BLaER1 treated with 17β-estradiol and CSF1 and Interleukin-3, amounts not matched to agents 10 nM and 100 nM (cell line): ENCODE measurements around the gene ADGRV1.

Source experiments
- H3K27ac ChIP-seq, 11 experiments: shearing (Covaris generic); formaldehyde crosslinking; 2 replicates each; pipeline ENCODE4 v1.8.1; 2022
- H3K27me3 ChIP-seq, 11 experiments: shearing (Covaris generic); formaldehyde crosslinking; 2 replicates each; pipeline ENCODE4 v1.8.1; 2022
- H3K36me3 ChIP-seq, 11 experiments: shearing (Covaris generic); formaldehyde crosslinking; 2 replicates each; pipeline ENCODE4 v1.8.1; 2022
- H3K4me1 ChIP-seq, 10 experiments: shearing (Covaris generic); formaldehyde crosslinking; 2 replicates each; pipeline ENCODE4 v1.8.1; 2022
- H3K4me2 ChIP-seq, 11 experiments: shearing (Covaris generic); formaldehyde crosslinking; 2 replicates each; pipeline ENCODE4 v1.8.1; 2022
- H3K4me3 ChIP-seq, 10 experiments: shearing (Covaris generic); formaldehyde crosslinking; 2 replicates each; pipeline ENCODE4 v1.8.1; 2022
- H3K9ac ChIP-seq, 11 experiments: shearing (Covaris generic); formaldehyde crosslinking; 2 replicates each; pipeline ENCODE4 v1.8.1; 2022
- H3K9me3 ChIP-seq, 11 experiments: shearing (Covaris generic); formaldehyde crosslinking; replicated peaks in 1 of 11; 2 replicates each; pipeline ENCODE4 v1.8.1; 2022
- H4K20me1 ChIP-seq, 11 experiments: shearing (Covaris generic); formaldehyde crosslinking; 2 replicates each; pipeline ENCODE4 v1.8.1; 2022
- Cebpa-rat ChIP-seq, 11 experiments: shearing (Covaris generic); IDR thresholded peaks; 2 replicates each; pipeline ENCODE4 v1.8.1; 2022

Gene ADGRV1

GRCh38 chr5:90930062-90930461 lies 371.5 kb downstream of the ADGRV1 start:
- peaks cover 0 to 5% (median 0%) of the 10 kb centered on the region in 11 experiments; a peak in 1 of 22 replicates for H3K9me3 ChIP-seq
- no peak overlapping the region for H3K4me2 ChIP-seq
- H3K27ac ChIP-seq, result no peak overlapping the region
- no peaks in the 10 kb centered on the region for H3K27me3 ChIP-seq
- TF ChIP-seq Cebpa-rat (IDR thresholded peaks at IDR 0.05), result no peak
- H3K4me3 ChIP-seq, result no peak overlapping the region
- no peak overlapping the region for H3K9ac ChIP-seq
- no peaks in the 10 kb centered on the region for H3K36me3 ChIP-seq
- no peaks in the 10 kb centered on the region for H4K20me1 ChIP-seq
- H3K4me1 ChIP-seq, result no peaks in the 10 kb centered on the region

DNA sequence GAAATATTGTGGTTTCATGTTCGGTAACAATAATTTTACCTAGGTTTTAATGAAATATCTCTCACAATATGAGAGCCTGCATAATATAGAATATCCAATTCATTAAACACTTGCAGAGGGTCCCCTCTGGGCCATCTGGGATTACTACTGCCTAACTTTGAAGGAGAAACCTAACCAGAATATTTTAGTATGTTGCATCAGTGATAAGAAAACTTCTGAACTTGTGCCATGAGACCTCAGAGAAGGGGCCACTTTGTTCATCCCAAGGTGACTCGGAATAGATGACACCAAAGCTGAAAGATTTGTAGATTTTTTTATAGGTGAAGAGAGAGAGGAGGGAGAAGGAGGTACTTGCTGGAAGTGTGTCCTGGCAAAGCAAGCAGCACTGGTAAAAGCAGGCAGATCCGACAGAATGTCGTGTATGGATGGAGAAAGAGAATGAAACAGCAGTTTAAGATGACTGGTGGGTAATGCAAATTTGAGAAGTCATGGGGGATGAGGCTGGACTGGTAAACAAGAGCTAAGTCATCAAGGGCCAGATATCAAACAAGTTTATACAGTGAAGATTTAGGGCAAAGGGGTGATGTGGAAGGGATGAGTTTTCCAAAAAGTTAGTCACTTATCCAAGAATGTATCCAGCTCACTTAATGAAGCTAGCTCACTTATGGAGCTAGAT lies 372.3 kb downstream of the ADGRV1 start:
- no peak overlapping the region for H3K4me3 ChIP-seq
- no peaks in the 10 kb centered on the region for H3K27me3 ChIP-seq
- no peaks in the 10 kb centered on the region for H3K4me1 ChIP-seq
- H4K20me1 ChIP-seq, result no peaks in the 10 kb centered on the region
- no peaks in the 10 kb centered on the region for H3K36me3 ChIP-seq
- TF ChIP-seq Cebpa-rat (IDR thresholded peaks at IDR 0.05), result no peak
- H3K4me2 ChIP-seq, result no peak overlapping the region
- no peak overlapping the region for H3K27ac ChIP-seq
- H3K9me3 ChIP-seq, result peaks cover 0 to 5% (median 0%) of the 10 kb centered on the region in 11 experiments; a peak in 1 of 22 replicates
- no peak overlapping the region for H3K9ac ChIP-seq

GRCh38 chr5:90932052-90932699 lies 373.6 kb downstream of the ADGRV1 start:
- Histone ChIP-seq H3K4me1 (no peaks in the 10 kb centered on the region), H3K27me3 (no peaks in the 10 kb centered on the region), H3K36me3 (no peaks in the 10 kb centered on the region), H4K20me1 (no peaks in the 10 kb centered on the region), H3K27ac (no peak overlapping the region), H3K9ac (no peak overlapping the region), H3K9me3 (peaks cover 0 to 5% (median 0%) of the 10 kb centered on the region in 11 experiments; a peak in 1 of 22 replicates), H3K4me3 (no peak overlapping the region), H3K4me2 (no peak overlapping the region)
- no peak for TF ChIP-seq Cebpa-rat (IDR thresholded peaks at IDR 0.05)

DNA sequence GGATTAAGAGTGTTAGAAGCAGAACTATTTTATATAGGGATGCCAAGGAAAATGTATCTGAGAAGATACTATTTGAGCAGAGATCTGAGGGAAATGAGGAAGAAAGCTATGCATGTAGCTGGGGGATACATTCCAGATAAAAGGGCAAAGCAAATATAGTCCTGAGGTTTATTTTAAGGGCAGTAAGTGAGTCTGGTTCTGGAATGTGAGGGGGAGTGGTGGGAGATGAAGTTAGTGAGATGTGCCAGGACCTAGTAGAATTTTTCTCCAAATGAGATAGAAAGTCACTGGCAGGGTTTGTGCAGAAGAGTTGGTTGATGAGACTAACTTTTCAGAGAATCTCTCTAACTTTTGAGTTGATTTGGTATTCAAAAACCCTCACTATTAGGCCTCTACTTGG lies 374.7 kb downstream of the ADGRV1 start:
- TF ChIP-seq Cebpa-rat (IDR thresholded peaks at IDR 0.05), result no peak

GRCh38 chr5:90934091-90934719 lies 375.6 kb downstream of the ADGRV1 start:
- Histone ChIP-seq H3K4me3 (no peak overlapping the region), H3K9ac (no peak overlapping the region), H3K27me3 (no peaks in the 10 kb centered on the region), H3K4me2 (no peak overlapping the region), H3K27ac (no peak overlapping the region), H3K9me3 (peaks cover 0 to 5% (median 0%) of the 10 kb centered on the region in 11 experiments; a peak in 1 of 22 replicates), H3K36me3 (no peaks in the 10 kb centered on the region), H4K20me1 (no peaks in the 10 kb centered on the region), H3K4me1 (no peaks in the 10 kb centered on the region)
- TF ChIP-seq Cebpa-rat (IDR thresholded peaks at IDR 0.05), result no peak

More for the DNA sequence above, 374.7 kb downstream of the ADGRV1 start:
- H3K36me3 ChIP-seq, result no peaks in the 10 kb centered on the region
- no peak overlapping the region for H3K4me3 ChIP-seq
- H3K27me3 ChIP-seq, result no peaks in the 10 kb centered on the region
- H3K9ac ChIP-seq, result no peak overlapping the region
- no peaks in the 10 kb centered on the region for H4K20me1 ChIP-seq
- H3K4me1 ChIP-seq, result no peaks in the 10 kb centered on the region
- H3K27ac ChIP-seq, result no peak overlapping the region
- H3K4me2 ChIP-seq, result no peak overlapping the region
- H3K9me3 ChIP-seq, result peaks cover 0 to 5% (median 0%) of the 10 kb centered on the region in 11 experiments; a peak in 1 of 22 replicates

- no peak overlapping the region for H3K4me3 ChIP-seq
- H3K4me2 ChIP-seq, result no peak overlapping the region
- no peak for TF ChIP-seq Cebpa-rat (IDR thresholded peaks at IDR 0.05)
- no peak overlapping the region for H3K27ac ChIP-seq
- H3K9me3 ChIP-seq, result peaks cover 0 to 5% (median 0%) of the 10 kb centered on the region in 11 experiments; a peak in 1 of 22 replicates
- no peaks in the 10 kb centered on the region for H3K36me3 ChIP-seq
- H3K4me1 ChIP-seq, result peaks cover 0 to under 1% (median 0%) of the 10 kb centered on the region in 10 experiments; a peak in 1 of 20 replicates
- no peak overlapping the region for H3K9ac ChIP-seq
- H4K20me1 ChIP-seq, result no peaks in the 10 kb centered on the region
- no peaks in the 10 kb centered on the region for H3K27me3 ChIP-seq
These were observed 376.1 kb downstream of the ADGRV1 start for GRCh38 chr5:90934738-90935137.

DNA sequence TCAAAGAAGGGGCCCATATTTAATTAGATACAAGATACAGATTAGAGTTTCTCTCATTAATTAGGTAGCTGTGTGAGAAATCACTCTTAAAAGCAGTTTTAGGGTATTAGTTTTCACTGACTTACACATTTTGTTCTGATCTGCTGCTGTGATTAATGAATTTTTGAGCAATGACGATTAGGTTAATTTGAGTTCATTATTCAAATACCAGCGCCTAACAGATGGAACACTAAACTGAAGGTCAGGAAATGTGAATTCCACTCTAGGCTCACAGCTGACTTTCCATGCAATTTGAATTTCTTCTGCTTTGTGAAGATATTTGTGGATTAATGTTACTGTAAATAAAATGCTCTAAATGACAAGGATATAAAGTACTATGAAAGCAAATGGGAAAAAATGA lies 380.6 kb downstream of the ADGRV1 start:
- H3K36me3 ChIP-seq, result no peaks in the 10 kb centered on the region
- no peak overlapping the region for H3K27ac ChIP-seq
- no peaks in the 10 kb centered on the region for H3K27me3 ChIP-seq
- no peak for TF ChIP-seq Cebpa-rat (IDR thresholded peaks at IDR 0.05)
- H3K9me3 ChIP-seq, result peaks cover 0 to 5% (median 0%) of the 10 kb centered on the region in 11 experiments; a peak in 1 of 22 replicates
- H4K20me1 ChIP-seq, result no peaks in the 10 kb centered on the region
- no peak overlapping the region for H3K4me2 ChIP-seq
- H3K4me1 ChIP-seq, result peaks cover 0 to 20% (median 14%) of the 10 kb centered on the region in 10 experiments; a peak in 10 of 20 replicates
- no peak overlapping the region for H3K4me3 ChIP-seq
- no peak overlapping the region for H3K9ac ChIP-seq

DNA sequence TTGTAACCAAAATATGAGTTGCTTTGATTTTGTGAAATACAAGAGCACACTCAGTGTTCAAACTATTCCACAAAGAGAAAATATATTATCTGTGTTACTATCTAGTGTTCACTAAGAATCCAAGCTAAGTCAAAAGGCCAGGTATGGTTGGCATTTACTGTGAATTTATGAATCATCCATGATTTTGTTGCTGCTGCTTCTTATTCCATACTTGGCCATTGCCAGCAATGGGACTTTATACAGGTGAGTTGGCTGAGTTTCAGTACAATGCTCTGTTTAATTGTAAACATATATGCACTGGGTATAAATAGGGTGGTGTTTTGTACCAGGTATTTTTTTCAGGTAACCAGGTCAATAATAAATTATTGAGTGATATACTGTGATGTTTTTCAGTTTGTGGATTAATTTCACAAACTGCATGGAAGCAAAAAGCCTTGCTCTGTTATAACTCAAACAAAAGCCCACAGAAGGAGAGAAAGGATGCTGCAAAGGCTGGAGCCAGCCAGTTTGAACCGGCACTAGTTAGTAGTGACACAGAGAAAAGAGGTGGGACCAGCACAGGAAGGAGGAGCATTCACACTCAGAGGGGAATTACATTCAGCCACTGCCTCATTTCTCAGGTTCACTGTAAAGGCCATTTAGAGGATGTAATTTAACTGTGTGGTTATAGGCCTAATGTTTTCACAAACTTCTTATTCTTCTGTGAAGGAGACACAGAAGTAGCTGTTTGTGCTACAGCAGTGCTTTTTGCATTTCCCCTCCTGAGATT lies 381.8 kb downstream of the ADGRV1 start:
- no peaks in the 10 kb centered on the region for H4K20me1 ChIP-seq
- H3K9me3 ChIP-seq, result no peaks in the 10 kb centered on the region
- H3K27me3 ChIP-seq, result no peaks in the 10 kb centered on the region
- no peaks in the 10 kb centered on the region for H3K36me3 ChIP-seq
- H3K4me3 ChIP-seq, result no peak overlapping the region
- no peak overlapping the region for H3K27ac ChIP-seq
- TF ChIP-seq Cebpa-rat (IDR thresholded peaks at IDR 0.05), result no peak
- no peak overlapping the region for H3K9ac ChIP-seq
- peaks cover 0 to 20% (median 14%) of the 10 kb centered on the region in 10 experiments; a peak in 10 of 20 replicates for H3K4me1 ChIP-seq
- peak overlapping the region in 5 of 11 experiments; percentile 6 to 46 (median 24); a peak in 7 of 22 replicates for H3K4me2 ChIP-seq
